Dermis microvascular lymphatic vessel endothelial cell (primary cell): Measurements from ENCODE around the gene TRMT61A. TPM values are rescaled to one million over a fixed set of nuclear protein-coding genes. Genes with fewer than 3 reads are reported as not detected.
A peak's percentile ranks its signal among the peaks of the same experiment; 100 is the strongest.

Experiments used
- DNase-seq, 2 donors: peaks; one replicate each; pipeline versions ENCODE4 v3.0.0 to v3.0.0-alpha.2; 2010; ENCODE audit warnings: low read depth in 2 of 2
- total RNA-seq: library from RNA; depleted of rRNA; stranded (reverse); fragments of >200 nt; gene quantifications from 2 replicates; pipeline ENCODE4 v1.2.1, GENCODE V29; 2014

TRMT61A gene
- 3.7 and 8.2 TPM in 2 replicates for total RNA-seq

- DNase-seq: peak; percentile 22 to 67
Observed at GRCh38 chr14:103528587-103529382, at the start of gene TRMT61A. Gene TRMT61A (plus strand): TSS chr14:103529196. CDS start chr14:103529979, 783 bp downstream.

- peak in 1 of 2 donors; percentile 10 for DNase-seq
Observed at GRCh38 chr14:103480595-103480994, 48.4 kb upstream of the TRMT61A start.

GRCh38 chr14:103483600-103483999 lies 45.4 kb upstream of the TRMT61A start:
- peak; percentile 58 to 80 for DNase-seq

DNA sequence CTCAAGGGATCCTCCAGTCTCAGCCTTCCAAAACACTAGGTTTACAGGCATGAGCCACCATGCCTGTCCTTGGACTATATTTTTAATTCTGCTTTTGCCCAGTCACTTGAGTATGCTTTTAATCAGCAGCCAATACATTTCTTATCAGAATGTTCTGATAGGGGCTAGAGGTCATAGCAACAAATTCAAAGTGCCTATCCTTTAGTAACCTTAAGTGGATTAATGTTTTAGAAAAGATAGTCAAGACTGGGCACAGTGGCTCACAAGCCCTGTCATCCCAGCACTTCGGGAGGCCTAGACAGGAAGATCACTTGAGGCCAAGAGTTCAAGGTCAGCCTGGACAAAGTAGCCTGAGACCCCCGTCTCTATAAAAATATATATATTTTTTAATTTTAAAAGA lies 43.5 kb upstream of the TRMT61A start:
- no peak for DNase-seq

DNA sequence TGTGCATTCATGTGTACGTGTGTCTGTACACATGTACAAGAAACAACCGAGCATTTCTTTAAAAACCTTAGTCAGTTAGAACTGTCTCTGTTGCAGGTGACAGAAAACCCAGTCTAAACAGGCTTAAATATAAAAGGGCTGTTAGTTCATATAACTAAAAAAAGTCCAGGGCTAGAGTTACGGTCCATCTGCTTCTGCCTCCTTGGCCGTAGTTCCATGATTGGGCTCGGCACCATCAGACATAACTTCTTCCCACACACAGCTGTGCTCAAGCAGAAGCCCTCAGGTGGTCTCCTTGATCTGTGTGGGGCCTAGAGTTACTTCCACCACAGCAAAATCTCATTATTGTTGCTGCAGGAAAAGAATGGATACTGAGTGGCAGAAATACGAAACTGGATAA lies 40.9 kb upstream of the TRMT61A start:
- no peak for DNase-seq

- DNase-seq: no peak
Observed at GRCh38 chr14:103488960-103489359, 40.0 kb upstream of the TRMT61A start.

- DNase-seq: no peak
Observed at GRCh38 chr14:103489621-103490020, 39.4 kb upstream of the TRMT61A start.

DNA sequence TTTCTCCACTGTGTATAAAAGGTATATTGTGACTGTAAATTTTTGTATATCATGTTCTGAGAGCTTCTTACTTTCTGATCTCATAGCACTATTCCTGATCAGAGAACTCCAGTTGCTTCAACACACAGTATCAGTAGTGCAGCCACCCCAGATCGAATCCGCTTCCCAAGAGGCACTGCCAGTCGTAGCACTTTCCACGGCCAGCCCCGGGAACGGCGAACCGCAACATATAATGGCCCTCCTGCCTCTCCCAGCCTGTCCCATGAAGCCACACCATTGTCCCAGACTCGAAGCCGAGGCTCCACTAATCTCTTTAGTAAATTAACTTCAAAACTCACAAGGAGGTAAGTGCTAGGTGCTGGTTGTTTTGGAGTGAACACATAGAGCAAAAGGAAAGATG lies 37.3 kb upstream of the TRMT61A start:
- no peak for DNase-seq

GRCh38 chr14:103492156-103492925 lies 36.7 kb upstream of the TRMT61A start:
- no peak for DNase-seq

GRCh38 chr14:103495854-103496253 lies 33.1 kb upstream of the TRMT61A start:
- no peak for DNase-seq

GRCh38 chr14:103496776-103497175 lies 32.2 kb upstream of the TRMT61A start:
- no peak for DNase-seq

DNA sequence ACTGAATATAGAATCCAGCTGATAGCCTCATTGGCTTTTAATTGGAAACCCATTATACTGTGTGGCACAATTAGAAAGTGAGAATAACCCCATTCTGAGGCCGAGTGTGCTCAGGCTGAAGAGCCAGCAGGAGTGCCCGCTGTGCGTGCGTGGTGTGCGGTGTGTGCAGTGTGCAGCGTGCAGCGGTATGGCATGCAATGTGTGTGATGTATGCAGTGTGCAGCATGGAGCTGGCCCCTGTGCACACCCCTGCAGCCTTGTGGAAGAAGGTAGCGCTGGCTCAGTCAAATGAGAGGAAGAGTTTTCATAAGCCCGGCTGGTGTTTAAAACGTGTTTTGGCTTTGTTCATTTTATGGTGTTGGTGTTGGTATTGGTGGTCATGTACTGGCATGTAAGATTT lies 29.3 kb upstream of the TRMT61A start:
- DNase-seq: no peak

- DNase-seq: peak; percentile 75 to 87
Observed at GRCh38 chr14:103500148-103500990, 28.6 kb upstream of the TRMT61A start.

- DNase-seq: no peak
Observed at GRCh38 chr14:103501041-103501870, 27.7 kb upstream of the TRMT61A start.

DNA sequence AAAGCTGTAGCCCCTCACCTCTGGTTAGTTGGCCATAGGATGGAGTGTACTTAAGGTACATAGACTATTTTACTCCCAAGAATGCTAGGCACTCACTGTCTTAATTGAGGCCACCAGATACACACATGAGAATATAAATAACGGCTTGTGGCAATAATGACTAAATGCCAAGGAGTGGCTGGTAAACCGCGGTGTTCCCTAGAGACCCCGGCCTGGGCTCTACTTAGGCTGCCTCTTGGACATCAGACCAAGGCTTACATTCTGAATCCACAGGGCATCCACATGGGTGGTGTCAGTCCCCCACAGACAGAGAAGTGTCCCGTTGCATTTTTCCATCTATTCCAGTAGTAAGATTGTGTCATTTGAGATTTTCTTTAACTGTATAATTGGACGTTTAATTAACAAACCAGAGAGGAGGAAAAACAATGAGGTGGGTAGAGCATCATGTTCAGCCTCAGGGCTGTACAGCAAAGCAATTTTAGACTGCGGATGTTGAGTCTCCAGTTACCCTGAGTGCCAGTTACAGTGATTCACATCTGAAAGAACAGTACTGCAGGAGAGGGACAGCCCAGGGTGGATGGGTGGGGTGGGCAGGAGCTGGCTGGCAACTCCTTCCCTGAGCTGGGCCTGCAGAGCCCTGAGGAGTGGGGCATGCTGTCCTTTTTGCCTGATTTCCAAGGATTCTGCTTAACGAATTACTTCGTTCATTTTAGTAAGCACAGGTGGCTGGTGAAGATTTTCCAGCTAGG lies 26.9 kb upstream of the TRMT61A start:
- DNase-seq: no peak

DNA sequence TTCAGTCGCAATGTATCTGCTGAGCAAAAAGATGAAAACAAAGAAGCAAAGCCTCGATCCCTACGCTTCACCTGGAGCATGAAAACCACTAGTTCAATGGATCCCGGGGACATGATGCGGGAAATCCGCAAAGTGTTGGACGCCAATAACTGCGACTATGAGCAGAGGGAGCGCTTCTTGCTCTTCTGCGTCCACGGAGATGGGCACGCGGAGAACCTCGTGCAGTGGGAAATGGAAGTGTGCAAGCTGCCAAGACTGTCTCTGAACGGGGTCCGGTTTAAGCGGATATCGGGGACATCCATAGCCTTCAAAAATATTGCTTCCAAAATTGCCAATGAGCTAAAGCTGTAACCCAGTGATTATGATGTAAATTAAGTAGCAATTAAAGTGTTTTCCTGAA lies 26.1 kb upstream of the TRMT61A start:
- DNase-seq: no peak

- DNase-seq: no peak
Observed at GRCh38 chr14:103503296-103503695, 25.7 kb upstream of the TRMT61A start.

DNA sequence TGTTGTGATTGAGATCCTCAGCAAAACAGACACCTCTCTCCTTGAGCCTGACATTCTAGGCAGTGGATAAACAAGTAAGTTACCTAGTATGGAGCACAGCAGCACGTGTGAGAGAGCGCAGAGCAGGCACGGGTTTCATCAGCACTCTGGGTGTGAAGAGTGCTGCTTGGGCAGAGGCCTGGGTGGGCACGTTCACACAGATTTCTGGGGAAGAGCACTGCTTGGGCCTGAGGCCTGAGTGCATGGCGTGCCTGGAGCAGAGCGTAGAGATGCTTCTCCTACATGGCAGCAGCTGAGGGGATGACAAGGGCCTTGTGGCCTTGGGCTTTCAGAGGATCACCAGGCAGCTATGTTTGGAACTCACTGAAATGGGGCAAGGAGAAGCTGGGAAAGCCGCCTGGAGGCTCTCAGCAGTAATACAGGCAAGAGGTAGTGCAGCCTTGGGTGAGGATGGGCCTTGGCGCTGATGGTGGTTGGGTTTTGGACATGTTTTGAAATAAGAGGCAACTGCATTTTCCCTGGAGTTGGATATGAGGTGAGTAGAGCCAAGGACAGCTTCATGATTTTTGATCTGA lies 23.9 kb upstream of the TRMT61A start:
- no peak for DNase-seq

GRCh38 chr14:103507751-103508150 lies 21.2 kb upstream of the TRMT61A start:
- DNase-seq: no peak
